RCC 7860 (cell line): Measurements from ENCODE around the gene RBM19.

Source experiments
- DNase-seq: peaks from one replicate; pipeline ENCODE4 v3.0.0-alpha.2; 2015; ENCODE audit warnings: low spot score
- FAIRE-seq: peaks from 2 replicates; lab custom pipeline; 2012; peaks lifted over from hg19 to GRCh38; lab: Jason Lieb, UNC

The RBM19 gene

GRCh38 chr12:113838896-113839295, 127.2 kb downstream of the RBM19 start:
- FAIRE-seq, result no peak
- no peak for DNase-seq

- FAIRE-seq, result no peak
- DNase-seq, result no peak
Measured at GRCh38 chr12:113837528-113838296, 128.4 kb downstream of the RBM19 start.

GRCh38 chr12:113837084-113837483, 129.0 kb downstream of the RBM19 start:
- DNase-seq, result no peak
- FAIRE-seq, result no peak

GRCh38 chr12:113835896-113836295, 130.2 kb downstream of the RBM19 start:
- FAIRE-seq, result no peak
- DNase-seq, result no peak

- FAIRE-seq (no peak), DNase-seq (no peak)
Measured at GRCh38 chr12:113835433-113835832, 130.7 kb downstream of the RBM19 start.

- DNase-seq (no peak), FAIRE-seq (no peak)
Measured at GRCh38 chr12:113833422-113833821, 132.7 kb downstream of the RBM19 start.

GRCh38 chr12:113831476-113831875, 134.6 kb downstream of the RBM19 start:
- DNase-seq, result no peak
- no peak for FAIRE-seq

- no peak for DNase-seq
- FAIRE-seq, result no peak
Measured at GRCh38 chr12:113831016-113831415, 135.1 kb downstream of the RBM19 start.

- FAIRE-seq, result no peak
- DNase-seq, result no peak
Measured at GRCh38 chr12:113829212-113829611, 136.9 kb downstream of the RBM19 start.

- FAIRE-seq (no peak), DNase-seq (no peak)
Measured at GRCh38 chr12:113827539-113828114, 138.5 kb downstream of the RBM19 start.

GRCh38 chr12:113826805-113827538, 139.2 kb downstream of the RBM19 start:
- FAIRE-seq (no peak), DNase-seq (no peak)

GRCh38 chr12:113825705-113826104, 140.4 kb downstream of the RBM19 start:
- DNase-seq, result no peak
- FAIRE-seq, result no peak

- FAIRE-seq, result no peak
- DNase-seq, result no peak
Measured at GRCh38 chr12:113823816-113824215, 142.3 kb downstream of the RBM19 start.

- no peak for DNase-seq
- FAIRE-seq, result no peak
Measured at GRCh38 chr12:113823016-113823415, 143.1 kb downstream of the RBM19 start.

GRCh38 chr12:113820842-113821241, 145.3 kb downstream of the RBM19 start:
- DNase-seq (no peak), FAIRE-seq (no peak)

- DNase-seq, result no peak
Measured at GRCh38 chr12:113820309-113820708, 145.8 kb downstream of the RBM19 start.

GRCh38 chr12:113819495-113819894, 146.6 kb downstream of the RBM19 start:
- DNase-seq (no peak), FAIRE-seq (no peak)

More at GRCh38 chr12:113820309-113820708, 145.8 kb downstream of the RBM19 start:
- no peak for FAIRE-seq

GRCh38 chr12:113818833-113819232, 147.3 kb downstream of the RBM19 start:
- FAIRE-seq (no peak), DNase-seq (no peak)

GRCh38 chr12:113818283-113818682, 147.8 kb downstream of the RBM19 start:
- FAIRE-seq (no peak), DNase-seq (no peak)

GRCh38 chr12:113816866-113817265, 149.3 kb downstream of the RBM19 start:
- no peak for FAIRE-seq

GRCh38 chr12:113815031-113815430, 151.1 kb downstream of the RBM19 start:
- no peak for FAIRE-seq
- DNase-seq, result no peak

More at GRCh38 chr12:113816866-113817265, 149.3 kb downstream of the RBM19 start:
- no peak for DNase-seq

GRCh38 chr12:113813229-113813541, 152.9 kb downstream of the RBM19 start:
- no peak for DNase-seq
- no peak for FAIRE-seq
